CD4-positive, alpha-beta memory T cell (primary cell): ENCODE measurements around the gene LGALS3BP. TPM values are rescaled to one million over a fixed set of nuclear protein-coding genes. Genes with fewer than 3 reads are reported as not detected.
"Not testable (repeated sequence)": the region's sequence is repeated elsewhere in the genome, so short reads cannot be mapped to it uniquely, and the experiment has no call there.

ENCODE experiments used
- CTCF ChIA-PET: fragments of 350-600 bp; sonication (Branson Sonifier 250); formaldehyde crosslinking; loops from one replicate; lab custom pipeline; 2021; ENCODE audit warnings: inconsistent platforms; ENCODE audit not compliant: partially characterized antibody; lab: Charles Lee
- POLR2A ChIA-PET: fragments of 350-600 bp; sonication (Branson Sonifier 250); formaldehyde crosslinking; loops from one replicate; lab custom pipeline; 2021; ENCODE audit not compliant: partially characterized antibody; lab: Charles Lee
- DNase-seq, 5 donors: peaks; one replicate each; pipeline versions ENCODE4 v3.0.0 to v3.0.0-alpha.2; 2020 to 2022; ENCODE audit warnings: mixed read lengths in 1 of 5
- H3K27ac ChIP-seq: one replicate; pipeline ENCODE4 v1.7.0; 2013; ENCODE audit warnings: low read depth, low read length
- H3K27me3 ChIP-seq: 2 replicates; pipeline ENCODE4 v1.7.0; 2013; ENCODE audit warnings: mild to moderate bottlenecking, low read length, moderate library complexity; ENCODE audit not compliant: insufficient read depth
- H3K36me3 ChIP-seq: 2 replicates; pipeline ENCODE4 v1.7.0; 2013; ENCODE audit warnings: mild to moderate bottlenecking, low read length, moderate library complexity; ENCODE audit not compliant: insufficient read depth
- H3K4me1 ChIP-seq: 2 replicates; pipeline ENCODE4 v1.7.0; 2013; ENCODE audit warnings: mild to moderate bottlenecking, low read length, moderate library complexity; ENCODE audit not compliant: insufficient read depth
- H3K4me3 ChIP-seq, 2 donors: one replicate each; pipeline ENCODE4 v1.7.0; 2013; ENCODE audit warnings: low read length in 2 of 2, mild to moderate bottlenecking in 1 of 2
- H3K9me3 ChIP-seq, 2 donors: one replicate each; pipeline ENCODE4 v1.7.0; 2013; ENCODE audit warnings: low read length in 2 of 2, control low read depth in 1 of 2; ENCODE audit not compliant: control insufficient read depth in 1 of 2
- H3K27ac Mint-ChIP-seq, 7 donors: one replicate each; pipeline ENCODE4 v1.8.0; 2020 to 2021; ENCODE audit warnings: mixed read lengths in 7 of 7, mild to moderate bottlenecking in 6 of 7, inconsistent platforms in 3 of 7, moderate library complexity in 3 of 7
- H3K27me3 Mint-ChIP-seq, 2 donors: one replicate each; pipeline ENCODE4 v1.8.0; 2020 to 2021; ENCODE audit warnings: mixed read lengths in 2 of 2
- H3K36me3 Mint-ChIP-seq, 2 donors: one replicate each; pipeline ENCODE4 v1.8.0; 2020 to 2021; ENCODE audit warnings: mixed read lengths in 2 of 2, inconsistent platforms in 1 of 2, mild to moderate bottlenecking in 1 of 2
- H3K4me1 Mint-ChIP-seq, 4 donors: one replicate each; pipeline ENCODE4 v1.8.0; 2020 to 2021; ENCODE audit warnings: mixed read lengths in 4 of 4, mild to moderate bottlenecking in 1 of 4
- H3K4me3 Mint-ChIP-seq, 8 donors: one replicate each; pipeline ENCODE4 v1.8.0; 2020 to 2021; ENCODE audit warnings: mixed read lengths in 8 of 8, mild to moderate bottlenecking in 7 of 8, moderate library complexity in 6 of 8, inconsistent platforms in 3 of 8
- H3K9me3 Mint-ChIP-seq, 8 donors: one replicate each; pipeline ENCODE4 v1.8.0; 2020 to 2021; ENCODE audit warnings: mixed read lengths in 8 of 8, mild to moderate bottlenecking in 5 of 8, inconsistent platforms in 3 of 8, moderate library complexity in 1 of 8
- intact Hi-C: fragments of 100-400 bp; cut with micrococcal nuclease; formaldehyde crosslinking; loops from one replicate; pipeline ENCODE4 v1.15.1; 2023
- polyA plus RNA-seq, 2 donors: library from polyadenylated mRNA; unstranded; fragments of 300-500 nt; fragmentation: Illumina TruSeq; gene quantifications; one replicate each; pipeline ENCODE4 v1.2.3, GENCODE V29; 2021
- total RNA-seq, 2 experiments: library from RNA; stranded (reverse); gene quantifications; one replicate each; pipeline ENCODE4 v1.2.3, GENCODE V29; 2021

Gene LGALS3BP
- total and polyA plus RNA-seq, 4 experiments from 2014 or later, result 44.8 to 70.7 (median 51.0) TPM

DNA sequence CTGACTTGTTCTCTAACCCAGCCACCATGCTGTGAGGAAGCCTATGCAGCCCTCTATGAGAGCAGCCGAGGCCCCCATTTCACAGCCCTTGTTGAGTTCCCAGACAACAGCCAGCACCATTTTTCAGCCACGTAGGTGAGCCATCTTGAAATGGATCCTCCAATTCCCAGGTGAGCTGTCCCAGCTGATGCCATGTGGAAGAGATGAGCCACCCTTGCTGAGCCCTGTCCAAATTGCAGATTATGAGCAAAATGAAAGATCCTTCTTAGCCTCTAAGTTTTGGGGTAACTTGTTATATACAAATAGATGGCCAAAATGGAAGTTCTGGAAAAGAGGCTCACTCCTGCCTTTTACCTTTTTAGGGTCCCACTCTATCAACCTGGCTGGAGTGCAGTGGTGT, 28.9 kb downstream of the LGALS3BP start:
- H3K9me3 ChIP-seq, result peaks cover 0 to 6% of the 10 kb centered on the region in 2 donors
- no peak overlapping the region for H3K4me3 ChIP-seq
- Mint-ChIP-seq H3K27ac (no peak overlapping the region), H3K4me1 (no peaks in the 10 kb centered on the region), H3K36me3 (peaks cover 2 to 5% of the 10 kb centered on the region in 2 donors), H3K4me3 (no peak overlapping the region), H3K9me3 (peaks cover 0 to 25% (median 19%) of the 10 kb centered on the region in 8 donors), H3K27me3 (peaks cover 2 to 3% of the 10 kb centered on the region in 2 donors)
- H3K36me3 ChIP-seq, result no peaks in the 10 kb centered on the region
- intact Hi-C loops, result no loop called here
- no peaks in the 10 kb centered on the region for H3K27me3 ChIP-seq
- no peaks in the 10 kb centered on the region for H3K4me1 ChIP-seq
- no peak overlapping the region for H3K27ac ChIP-seq
- ChIA-PET POLR2A (no interaction called here), CTCF (interaction anchor here (0.6 kb wide), 1 partner anchor 24 kb away, joined by 3 read pairs; no protein-coding TSS in a partner anchor)
- DNase-seq, result no peak

GRCh38 chr17:78947235-78948149, 32.2 kb downstream of the LGALS3BP start:
- intact Hi-C loops, result no loop called here
- no peaks in the 10 kb centered on the region for H3K36me3 ChIP-seq
- CTCF ChIA-PET, result interaction anchor here (1.2 kb wide), 1 partner anchor 81 kb away, joined by 3 read pairs; no protein-coding TSS in a partner anchor

DNA sequence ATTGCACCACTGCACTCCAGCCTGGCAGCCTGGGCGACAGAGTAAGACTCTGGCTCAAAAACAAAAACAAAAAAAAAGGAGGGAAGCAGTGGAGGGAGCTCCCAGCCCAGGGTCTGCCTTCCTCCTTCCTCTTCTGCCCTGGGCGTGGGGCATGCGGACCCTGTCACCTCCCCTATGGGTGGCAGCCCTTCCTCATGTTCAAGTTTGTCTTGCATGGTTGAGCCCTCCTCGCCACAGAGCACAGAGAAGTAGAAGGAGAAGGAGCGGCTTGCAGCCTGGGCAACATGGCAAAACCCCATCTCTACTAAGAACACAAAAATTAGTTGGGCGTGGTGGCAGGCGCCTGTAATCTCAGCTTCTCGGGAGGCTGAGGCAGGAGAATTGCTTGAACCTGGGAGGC, 33.1 kb downstream of the LGALS3BP start:
- Histone ChIP-seq H3K27ac (no peak overlapping the region), H3K27me3 (no peaks in the 10 kb centered on the region), H3K36me3 (no peaks in the 10 kb centered on the region), H3K9me3 (peaks cover 0 to 6% of the 10 kb centered on the region in 2 donors), H3K4me3 (no peak overlapping the region), H3K4me1 (no peaks in the 10 kb centered on the region)
- no peak for DNase-seq
- intact Hi-C loops, result no loop called here
- Mint-ChIP-seq H3K4me3 (no peak overlapping the region), H3K27me3 (peaks cover 1 to 9% of the 10 kb centered on the region in 2 donors), H3K36me3 (peaks cover 2 to 5% of the 10 kb centered on the region in 2 donors), H3K9me3 (peaks cover 0 to 24% (median 19%) of the 10 kb centered on the region in 8 donors), H3K27ac (no peak overlapping the region), H3K4me1 (no peaks in the 10 kb centered on the region)
- CTCF ChIA-PET, result no interaction called here
- POLR2A ChIA-PET, result no interaction called here

More at GRCh38 chr17:78947235-78948149, 32.2 kb downstream of the LGALS3BP start:
- Mint-ChIP-seq H3K27ac (no peak overlapping the region), H3K27me3 (peaks cover 1 to 9% of the 10 kb centered on the region in 2 donors), H3K4me3 (no peak overlapping the region), H3K4me1 (no peaks in the 10 kb centered on the region), H3K36me3 (peaks cover 2 to 5% of the 10 kb centered on the region in 2 donors), H3K9me3 (peaks cover 0 to 25% (median 19%) of the 10 kb centered on the region in 8 donors)
- no peak for DNase-seq
- Histone ChIP-seq H3K27me3 (no peaks in the 10 kb centered on the region), H3K9me3 (peaks cover 0 to 6% of the 10 kb centered on the region in 2 donors), H3K4me1 (no peaks in the 10 kb centered on the region), H3K27ac (no peak overlapping the region), H3K4me3 (no peak overlapping the region)
- POLR2A ChIA-PET, result no interaction called here

- Mint-ChIP-seq H3K27me3 (peaks cover 1 to 9% of the 10 kb centered on the region in 2 donors), H3K27ac (no peak overlapping the region), H3K36me3 (peaks cover 2 to 5% of the 10 kb centered on the region in 2 donors), H3K4me3 (no peak overlapping the region), H3K4me1 (no peaks in the 10 kb centered on the region), H3K9me3 (peaks cover 0 to 20% (median 15%) of the 10 kb centered on the region in 8 donors)
- ChIA-PET POLR2A (no interaction called here), CTCF (no interaction called here)
- H3K9me3 ChIP-seq, result peaks cover 0 to 5% of the 10 kb centered on the region in 2 donors
- H3K27me3 ChIP-seq, result no peaks in the 10 kb centered on the region
- H3K4me1 ChIP-seq, result no peaks in the 10 kb centered on the region
- H3K27ac ChIP-seq, result no peak overlapping the region
- no peak for DNase-seq
- H3K4me3 ChIP-seq, result no peak overlapping the region
- no peaks in the 10 kb centered on the region for H3K36me3 ChIP-seq
- intact Hi-C loops, result no loop called here
These were observed 33.6 kb downstream of the LGALS3BP start for GRCh38 chr17:78946131-78946530.

GRCh38 chr17:78945455-78945854, 34.3 kb downstream of the LGALS3BP start:
- CTCF ChIA-PET, intact Hi-C loops, H3K36me3 Mint-ChIP-seq, H3K27ac ChIP-seq, H3K4me1 Mint-ChIP-seq, H3K9me3 ChIP-seq, H3K4me1 ChIP-seq, H3K36me3 ChIP-seq, H3K4me3 ChIP-seq, H3K27me3 ChIP-seq, H3K4me3 Mint-ChIP-seq, H3K27me3 Mint-ChIP-seq, DNase-seq, POLR2A ChIA-PET, H3K27ac Mint-ChIP-seq: not testable (repeated sequence)
- H3K9me3 Mint-ChIP-seq, result peaks cover 0 to 13% (median 9%) of the 10 kb centered on the region in 8 donors

DNA sequence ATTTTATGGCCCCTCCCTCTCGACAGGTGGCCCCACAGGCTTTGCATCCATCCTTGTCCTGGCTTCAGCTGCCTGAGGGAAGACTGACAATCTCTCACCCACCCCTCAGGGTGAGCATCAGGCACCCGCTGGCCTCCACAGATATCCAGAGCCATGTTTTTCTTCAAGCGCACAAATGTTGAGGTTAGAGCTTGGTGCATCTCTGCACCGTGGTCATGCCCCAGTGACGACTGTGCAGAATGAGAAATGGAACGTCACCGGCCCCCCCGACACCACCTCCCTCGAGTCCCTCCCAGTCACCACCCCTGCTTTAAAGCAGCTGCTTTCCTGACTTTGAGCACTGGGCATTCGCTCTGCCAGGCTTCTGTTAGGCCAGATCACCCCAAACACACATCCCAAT, 34.8 kb downstream of the LGALS3BP start:
- H3K4me3 Mint-ChIP-seq, result no peak overlapping the region
- Histone ChIP-seq H3K36me3 (no peaks in the 10 kb centered on the region), H3K4me1 (no peaks in the 10 kb centered on the region), H3K4me3 (no peak overlapping the region), H3K9me3 (no peaks in the 10 kb centered on the region), H3K27ac (no peak overlapping the region), H3K27me3 (no peaks in the 10 kb centered on the region)
- H3K27me3 Mint-ChIP-seq, result peaks cover 1 to 9% of the 10 kb centered on the region in 2 donors
- H3K36me3 Mint-ChIP-seq, result no peaks in the 10 kb centered on the region
- intact Hi-C loops, result no loop called here
- ChIA-PET CTCF (no interaction called here), POLR2A (no interaction called here)
- DNase-seq, result no peak
- H3K4me1 Mint-ChIP-seq, result no peaks in the 10 kb centered on the region
- H3K27ac Mint-ChIP-seq, result no peak overlapping the region
- H3K9me3 Mint-ChIP-seq, result peaks cover 0 to 8% (median 5%) of the 10 kb centered on the region in 8 donors

- Histone ChIP-seq H3K27me3 (no peaks in the 10 kb centered on the region), H3K4me1 (no peaks in the 10 kb centered on the region), H3K27ac (no peak overlapping the region), H3K36me3 (no peaks in the 10 kb centered on the region), H3K4me3 (no peak overlapping the region), H3K9me3 (no peaks in the 10 kb centered on the region)
- no peaks in the 10 kb centered on the region for H3K36me3 Mint-ChIP-seq
- POLR2A ChIA-PET, result no interaction called here
- CTCF ChIA-PET, result no interaction called here
- peaks cover 1 to 9% of the 10 kb centered on the region in 2 donors for H3K27me3 Mint-ChIP-seq
- H3K9me3 Mint-ChIP-seq, result no peaks in the 10 kb centered on the region
- no peak overlapping the region for H3K27ac Mint-ChIP-seq
- no peaks in the 10 kb centered on the region for H3K4me1 Mint-ChIP-seq
- intact Hi-C loops, result no loop called here
- no peak for DNase-seq
- H3K4me3 Mint-ChIP-seq, result no peak overlapping the region
These were observed 35.7 kb downstream of the LGALS3BP start for GRCh38 chr17:78944026-78944425.
